HCT116 (cell line): ENCODE data around the gene PCAT7.

Source experiments
- ATF3 ChIP-seq: IDR thresholded peaks from 2 replicates; pipeline ENCODE4 v1.6.1; 2012
- CBX3 ChIP-seq: IDR thresholded peaks from 2 replicates; pipeline ENCODE4 v1.6.1; 2012; ENCODE audit warnings: low read depth
- CEBPB ChIP-seq: IDR thresholded peaks from 2 replicates; pipeline ENCODE4 v1.6.1; 2012; ENCODE audit warnings: low read depth
- EGR1 ChIP-seq: IDR thresholded peaks from 2 replicates; pipeline ENCODE4 v1.6.1; 2012; ENCODE audit warnings: low read depth
- EZH2 ChIP-seq: fragments of 200-600 bp; sonication (generic); IDR thresholded peaks from 2 replicates; pipeline ENCODE4 v1.6.1; 2017; ENCODE audit warnings: antibody characterized with exemption, mixed run types
- JUND ChIP-seq: IDR thresholded peaks from 2 replicates; pipeline ENCODE4 v1.6.1; 2012
- MAX ChIP-seq: IDR thresholded peaks from 2 replicates; pipeline ENCODE4 v1.6.1; 2012
- POLR2A ChIP-seq: IDR thresholded peaks from 2 replicates; pipeline ENCODE4 v1.7.0; 2011; ENCODE audit warnings: borderline replicate concordance; ENCODE audit not compliant: insufficient read depth, insufficient read length; ENCODE audit errors: extremely low read depth
- POLR2AphosphoS5 ChIP-seq: IDR thresholded peaks from 2 replicates; pipeline ENCODE4 v1.6.1; 2011; ENCODE audit warnings: mild to moderate bottlenecking, low read depth, low read length, moderate library complexity
- REST ChIP-seq: IDR thresholded peaks from 2 replicates; pipeline ENCODE4 v1.6.1; 2012; ENCODE audit warnings: low read depth
- SIN3A ChIP-seq: IDR thresholded peaks from 2 replicates; pipeline ENCODE4 v1.6.1; 2012; ENCODE audit warnings: low read depth
- TCF7L2 ChIP-seq: IDR thresholded peaks from 2 replicates; pipeline ENCODE4 v1.7.0; 2011; ENCODE audit warnings: borderline replicate concordance, inconsistent platforms; ENCODE audit not compliant: insufficient read depth, insufficient read length; ENCODE audit errors: extremely low read depth
- TF ChIP-seq, protein P1 (sequence below), 3 experiments: fragments of 200-600 bp in 1 of 3; sonication (generic) in 1 of 3; IDR thresholded peaks in 2 of 3; conservative IDR thresholded peaks in 1 of 3; 2 replicates each; pipeline ENCODE4 v1.5.1; 2012 to 2017; ENCODE audit warnings: low read depth in 2 of 3, low read length in 2 of 3, antibody characterized with exemption in 1 of 3, borderline replicate concordance in 1 of 3, control low read depth in 1 of 3, mild to moderate bottlenecking in 1 of 3, mixed read lengths in 1 of 3, mixed run types in 1 of 3, moderate library complexity in 1 of 3; ENCODE audit not compliant: insufficient read depth in 1 of 3

- TF ChIP-seq POLR2AphosphoS5 (no peak), REST (no peak), MAX (no peak), POLR2A (no peak), EZH2 (no peak), CEBPB (no peak), CBX3 (no peak), SIN3A (no peak), JUND (no peak), EGR1 (no peak), TCF7L2 (no peak), ATF3 (no peak)
- TF ChIP-seq, protein P1, sequence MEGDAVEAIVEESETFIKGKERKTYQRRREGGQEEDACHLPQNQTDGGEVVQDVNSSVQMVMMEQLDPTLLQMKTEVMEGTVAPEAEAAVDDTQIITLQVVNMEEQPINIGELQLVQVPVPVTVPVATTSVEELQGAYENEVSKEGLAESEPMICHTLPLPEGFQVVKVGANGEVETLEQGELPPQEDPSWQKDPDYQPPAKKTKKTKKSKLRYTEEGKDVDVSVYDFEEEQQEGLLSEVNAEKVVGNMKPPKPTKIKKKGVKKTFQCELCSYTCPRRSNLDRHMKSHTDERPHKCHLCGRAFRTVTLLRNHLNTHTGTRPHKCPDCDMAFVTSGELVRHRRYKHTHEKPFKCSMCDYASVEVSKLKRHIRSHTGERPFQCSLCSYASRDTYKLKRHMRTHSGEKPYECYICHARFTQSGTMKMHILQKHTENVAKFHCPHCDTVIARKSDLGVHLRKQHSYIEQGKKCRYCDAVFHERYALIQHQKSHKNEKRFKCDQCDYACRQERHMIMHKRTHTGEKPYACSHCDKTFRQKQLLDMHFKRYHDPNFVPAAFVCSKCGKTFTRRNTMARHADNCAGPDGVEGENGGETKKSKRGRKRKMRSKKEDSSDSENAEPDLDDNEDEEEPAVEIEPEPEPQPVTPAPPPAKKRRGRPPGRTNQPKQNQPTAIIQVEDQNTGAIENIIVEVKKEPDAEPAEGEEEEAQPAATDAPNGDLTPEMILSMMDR (IDR thresholded peaks at IDR 0.05 in 2 of 3, conservative IDR thresholded peaks at IDR 0.05 in 1 of 3; ENCODE audit: borderline replicate concordance in 1 of 3, insufficient read depth in 1 of 3, low read depth in 2 of 3, low read length in 2 of 3): no peak
Measured at GRCh38 chr9:94600715-94601114, 45.8 kb downstream of the PCAT7 start.
